GM12878 (cell line): ENCODE measurements around the gene BMPR1B. TPM values are rescaled to one million over a fixed set of nuclear protein-coding genes. Genes with fewer than 3 reads are reported as not detected.

Experiments used
- ATAC-seq: fragments of 200-7000 bp; cut with Tn5 transposase; 3 replicates; pipeline ENCODE4 v1.9.1; 2020; ENCODE audit warnings: mild to moderate bottlenecking, moderate library complexity
- BruUV-seq: library from RNA; stranded (reverse); fragments of 400-500 nt; replicated peaks from 2 replicates; lab custom pipeline; 2021; lab: Mats Ljungman, UMichigan
- CTCF ChIA-PET: fragments of 300-600 bp; sonication (Branson Sonifier 250); formaldehyde crosslinking; extraction: SDS; loops from one replicate; lab custom pipeline; 2021; ENCODE audit warnings: inconsistent platforms; lab: Yijun Ruan, JAX
- POLR2A ChIA-PET: fragments of 350-600 bp; formaldehyde crosslinking; extraction: SDS; loops from one replicate; lab custom pipeline; 2021; ENCODE audit warnings: inconsistent platforms; lab: Charles Lee
- RAD21 ChIA-PET: fragments of 300-600 bp; sonication (Branson Sonifier 250); formaldehyde crosslinking; loops from one replicate; lab custom pipeline; 2023; ENCODE audit warnings: antibody characterized with exemption; ENCODE audit not compliant: unreplicated experiment; lab: Charles Lee
- SMC1A ChIA-PET: fragments of 300-600 bp; sonication (Branson Sonifier 250); formaldehyde crosslinking; loops from one replicate; lab custom pipeline; 2023; ENCODE audit not compliant: unreplicated experiment, uncharacterized antibody; lab: Charles Lee
- DNase-seq: peaks from one replicate; pipeline ENCODE4 v3.0.0-alpha.2; 2011; ENCODE audit warnings: low read depth, low spot score
- FAIRE-seq: peaks from 3 replicates; lab custom pipeline; 2011; peaks lifted over from hg19 to GRCh38; lab: Jason Lieb, UNC
- H2AFZ ChIP-seq: 2 replicates; pipeline ENCODE4 v1.6.0; 2011; ENCODE audit warnings: low read depth, low read length, control low read depth; ENCODE audit not compliant: control insufficient read depth
- H3K27ac ChIP-seq: 2 replicates; pipeline ENCODE4 v1.5.1; 2011; ENCODE audit warnings: control low read depth; ENCODE audit not compliant: control insufficient read depth, insufficient read depth
- H3K27me3 ChIP-seq, 2 experiments: replicated peaks in 1 of 2; 2 replicates each; pipeline versions ENCODE4 v1.6.0 to v1.6.1; 2011; ENCODE audit warnings: low read length in 1 of 2; ENCODE audit not compliant: control insufficient read depth in 2 of 2, insufficient read depth in 2 of 2
- H3K36me3 ChIP-seq, 2 experiments: 2 replicates each; pipeline ENCODE4 v1.5.1; 2011; ENCODE audit warnings: low read length in 1 of 2; ENCODE audit not compliant: control insufficient read depth in 2 of 2, insufficient read depth in 2 of 2
- H3K4me1 ChIP-seq: 2 replicates; pipeline ENCODE4 v1.6.1; 2011; ENCODE audit warnings: mild to moderate bottlenecking, low read length, moderate library complexity, mixed read lengths; ENCODE audit not compliant: control insufficient read depth, insufficient read depth
- H3K4me2 ChIP-seq: 2 replicates; pipeline ENCODE4 v1.6.0; 2011; ENCODE audit warnings: control low read depth; ENCODE audit not compliant: control insufficient read depth, insufficient read depth
- H3K4me3 ChIP-seq: fragments of 200-600 bp; sonication (generic); 2 replicates; pipeline ENCODE4 v1.5.1; 2016
- H3K79me2 ChIP-seq: 2 replicates; pipeline ENCODE4 v1.6.0; 2011; ENCODE audit warnings: low read length; ENCODE audit not compliant: control insufficient read depth, insufficient read depth
- H3K9ac ChIP-seq: 2 replicates; pipeline ENCODE4 v1.8.0; 2011; ENCODE audit warnings: low read length, control low read depth, mixed read lengths; ENCODE audit not compliant: control insufficient read depth, insufficient read depth
- H3K9me3 ChIP-seq: replicated peaks from 3 replicates; pipeline ENCODE4 v1.5.1; 2011; ENCODE audit warnings: mild to moderate bottlenecking, low read length; ENCODE audit not compliant: control insufficient read depth, insufficient read depth
- H4K20me1 ChIP-seq: 2 replicates; pipeline ENCODE4 v1.6.0; 2011; ENCODE audit not compliant: control insufficient read depth, insufficient read depth
- BCL11A ChIP-seq: IDR thresholded peaks from 2 replicates; pipeline ENCODE4 v1.6.1; 2011; ENCODE audit warnings: low read depth, low read length
- CREM ChIP-seq: IDR thresholded peaks from 2 replicates; pipeline ENCODE4 v1.6.1; 2014; ENCODE audit warnings: antibody characterized with exemption, low read depth
- DPF2 ChIP-seq: fragments of 450-650 bp; IDR thresholded peaks from 2 replicates; pipeline ENCODE4 v1.6.1; 2017; ENCODE audit warnings: mild to moderate bottlenecking
- GATAD2B ChIP-seq: fragments of 450-650 bp; conservative IDR thresholded peaks from 2 replicates; pipeline ENCODE4 v1.6.1; 2017; ENCODE audit warnings: low read depth, mild to moderate bottlenecking, moderate library complexity
- HDAC2 ChIP-seq: fragments of 200-600 bp; sonication (generic); IDR thresholded peaks from 2 replicates; pipeline ENCODE4 v1.6.1; 2017
- HDGF ChIP-seq: fragments of 450-650 bp; IDR thresholded peaks from 2 replicates; pipeline ENCODE4 v1.6.1; 2016; ENCODE audit warnings: antibody characterized with exemption
- MXI1 ChIP-seq: fragments of 150-350 bp; IDR thresholded peaks from 2 replicates; pipeline ENCODE4 v1.6.1; 2011; ENCODE audit warnings: low read depth, mild to moderate bottlenecking, inconsistent platforms, low read length, improper control_type of control experiment
- POLR2A ChIP-seq: IDR thresholded peaks from 2 replicates; pipeline ENCODE4 v1.6.1; 2011; ENCODE audit warnings: low read depth, mild to moderate bottlenecking, low read length
- POU2F2 ChIP-seq: IDR thresholded peaks from 3 replicates; pipeline ENCODE4 v1.6.1; 2011; ENCODE audit warnings: low read depth, mild to moderate bottlenecking, low read length, borderline replicate concordance
- SIN3A ChIP-seq: IDR thresholded peaks from 2 replicates; pipeline ENCODE4 v1.6.1; 2012; ENCODE audit warnings: low read depth, low read length, improper control_type of control experiment
- SRF ChIP-seq, 2 experiments: IDR thresholded peaks; 2 replicates each; pipeline ENCODE4 v1.6.1; 2011; ENCODE audit warnings: low read depth in 2 of 2, low read length in 2 of 2, mild to moderate bottlenecking in 1 of 2, moderate library complexity in 1 of 2
- WGBS: methylation state at CpG from one replicate; pipeline ENCODE4 v1.1.6; 2016; ENCODE audit warnings: low lambda C conversion rate; ENCODE audit not compliant: insufficient replicate concordance, insufficient coverage; ENCODE audit errors: missing lambda C conversion rate; 5-methylcytosine and 5-hydroxymethylcytosine counted together
- in situ Hi-C: fragments of 300-500 bp; cut with MboI; formaldehyde crosslinking; loops from 9 replicates; pipeline ENCODE4 v1.14.3; 2018; ENCODE audit warnings: mixed read lengths
- intact Hi-C: fragments of 100-400 bp; cut with micrococcal nuclease; formaldehyde crosslinking; loops from one replicate; pipeline ENCODE4 v1.14.2; 2022; ENCODE audit not compliant: unreplicated experiment
- polyA plus RNA-seq, 11 experiments: library from polyadenylated mRNA; depleted of rRNA in 4 of 11; unstranded in 6 of 11; stranded (reverse) in 5 of 11; fragments of >200 nt; fragmentation: Nextera tagmentation in 4 of 11; fragmentation: Illumina TruSeq in 1 of 11; extraction: Ambion mirVana in 4 of 11; extraction: Trizol in 1 of 11; gene quantifications; 1 replicate in 1 of 11; 2 replicates in 10 of 11; pipeline versions ENCODE4 v1.2.1 to v1.2.3, GENCODE V29; 2011 to 2016; ENCODE audit warnings: inconsistent platforms in 2 of 11, missing spikeins in 2 of 11, low read depth in 1 of 11
- total RNA-seq, 4 experiments: library from RNA; depleted of rRNA in 3 of 4; stranded (reverse); fragments of >200 nt in 3 of 4; fragmentation: Illumina TruSeq in 1 of 4; extraction: Trizol in 1 of 4; gene quantifications; 2 replicates each; pipeline versions ENCODE4 v1.2.1 to v1.2.3, GENCODE V29; 2013 to 2021
- TF ChIP-seq, protein P1 (sequence below): fragments of 450-650 bp; formaldehyde crosslinking; IDR thresholded peaks from 2 replicates; pipeline ENCODE4 v1.5.0; 2022; ENCODE audit warnings: mild to moderate bottlenecking, missing genetic modification characterization
- TF ChIP-seq, protein P2 (sequence below): IDR thresholded peaks from 2 replicates; pipeline ENCODE4 v1.6.1; 2011; ENCODE audit warnings: mild to moderate bottlenecking, low read depth, low read length, moderate library complexity; ENCODE audit not compliant: insufficient replicate concordance

The BMPR1B gene
- total and polyA plus RNA-seq, 10 of the 15 experiments (the other 5 are each of a cell fraction or from before 2014, with no cell fraction given) = not detected

DNA sequence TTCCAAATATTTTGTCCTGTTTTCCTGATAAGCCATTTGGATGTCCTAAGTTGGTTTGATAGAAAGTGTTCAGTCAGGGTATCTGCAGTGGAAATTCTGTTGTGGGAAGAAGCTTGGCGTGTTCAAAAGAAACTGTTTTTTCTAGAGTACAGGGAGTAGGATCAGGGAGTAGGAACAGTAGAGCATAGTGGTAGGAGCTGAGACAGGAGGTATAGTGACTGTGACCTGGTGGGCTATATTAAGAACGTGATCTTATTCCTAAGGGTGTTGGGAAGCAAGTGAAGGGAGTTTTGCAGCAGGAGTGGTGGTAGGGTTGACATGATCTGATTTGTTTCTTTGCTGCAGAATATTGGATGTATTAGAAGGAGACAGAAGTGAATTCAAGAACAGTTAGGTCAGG is 348.2 kb downstream of the BMPR1B start:
- BruUV-seq = no TSS peak
- Histone ChIP-seq H3K36me3 (no peaks in the 10 kb centered on the region), H3K79me2 (no peaks in the 10 kb centered on the region), H3K27ac (no peak overlapping the region), H3K27me3 (no peaks in the 10 kb centered on the region), H3K4me1 (no peaks in the 10 kb centered on the region), H3K9me3 (no peaks in the 10 kb centered on the region), H3K4me3 (no peak overlapping the region), H3K9ac (no peak overlapping the region), H2AFZ (no peak overlapping the region), H4K20me1 (no peaks in the 10 kb centered on the region), H3K4me2 (no peak overlapping the region)
- ChIA-PET POLR2A (no interaction called here), CTCF (interaction anchor here (1.3 to 1.5 kb wide), 2 partner anchors 12 to 13 kb away, joined by 5 read pairs; no protein-coding TSS in a partner anchor), SMC1A (interaction anchor here (0.6 to 1.0 kb wide), 3 partner anchors 15 to 1229 kb away, joined by 3 to 4 read pairs (median 4); no protein-coding TSS in a partner anchor), RAD21 (no interaction called here)
- no peak for TF ChIP-seq MXI1
- DNase-seq (no peak), FAIRE-seq (no peak), ATAC-seq (no peak)
- WGBS = 0% methylated on average over 2 of the region's 2 CpGs
- in situ Hi-C loops (no loop called here), intact Hi-C loops (no loop called here)

DNA sequence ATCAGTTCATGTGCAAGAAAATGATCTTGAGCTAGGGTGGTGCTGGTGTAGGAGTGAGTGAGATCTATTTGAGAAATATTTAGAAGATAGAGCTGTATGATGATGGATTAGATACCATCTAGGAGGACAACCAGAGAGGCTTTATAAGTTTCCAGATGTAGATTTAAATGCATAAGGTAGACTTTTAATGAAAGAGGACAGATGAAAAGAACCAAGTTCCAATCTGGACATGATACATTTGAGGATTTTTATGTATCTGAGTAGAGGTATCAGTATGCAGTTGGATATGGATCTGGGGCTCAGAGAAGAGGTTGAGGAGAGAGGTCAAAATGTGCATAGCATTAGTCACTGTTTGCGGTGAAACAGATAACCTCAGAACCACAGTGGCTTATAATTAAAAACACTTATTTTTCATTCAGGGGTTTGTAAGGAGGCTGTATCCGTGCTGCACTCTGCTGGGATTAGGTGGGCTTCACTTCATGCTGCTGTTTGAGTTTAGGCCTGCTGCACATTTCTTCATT is 348.7 kb downstream of the BMPR1B start:
- no peak overlapping the region for H3K27ac ChIP-seq
- H3K27me3 ChIP-seq = no peaks in the 10 kb centered on the region
- H3K79me2 ChIP-seq = no peaks in the 10 kb centered on the region
- WGBS = 50% methylated on average over 2 of the region's 2 CpGs
- H3K36me3 ChIP-seq = no peaks in the 10 kb centered on the region
- no TSS peak for BruUV-seq
- ChIA-PET SMC1A (no interaction called here), CTCF (no interaction called here), POLR2A (no interaction called here), RAD21 (no interaction called here)
- H3K4me2 ChIP-seq = no peak overlapping the region
- no peaks in the 10 kb centered on the region for H3K9me3 ChIP-seq
- H3K4me3 ChIP-seq = no peak overlapping the region
- FAIRE-seq (no peak), ATAC-seq (no peak), DNase-seq (no peak)
- intact Hi-C loops (no loop called here), in situ Hi-C loops (no loop called here)
- H3K9ac ChIP-seq = no peak overlapping the region
- no peaks in the 10 kb centered on the region for H4K20me1 ChIP-seq
- H3K4me1 ChIP-seq = no peaks in the 10 kb centered on the region
- no peak overlapping the region for H2AFZ ChIP-seq
- TF ChIP-seq, protein P1, sequence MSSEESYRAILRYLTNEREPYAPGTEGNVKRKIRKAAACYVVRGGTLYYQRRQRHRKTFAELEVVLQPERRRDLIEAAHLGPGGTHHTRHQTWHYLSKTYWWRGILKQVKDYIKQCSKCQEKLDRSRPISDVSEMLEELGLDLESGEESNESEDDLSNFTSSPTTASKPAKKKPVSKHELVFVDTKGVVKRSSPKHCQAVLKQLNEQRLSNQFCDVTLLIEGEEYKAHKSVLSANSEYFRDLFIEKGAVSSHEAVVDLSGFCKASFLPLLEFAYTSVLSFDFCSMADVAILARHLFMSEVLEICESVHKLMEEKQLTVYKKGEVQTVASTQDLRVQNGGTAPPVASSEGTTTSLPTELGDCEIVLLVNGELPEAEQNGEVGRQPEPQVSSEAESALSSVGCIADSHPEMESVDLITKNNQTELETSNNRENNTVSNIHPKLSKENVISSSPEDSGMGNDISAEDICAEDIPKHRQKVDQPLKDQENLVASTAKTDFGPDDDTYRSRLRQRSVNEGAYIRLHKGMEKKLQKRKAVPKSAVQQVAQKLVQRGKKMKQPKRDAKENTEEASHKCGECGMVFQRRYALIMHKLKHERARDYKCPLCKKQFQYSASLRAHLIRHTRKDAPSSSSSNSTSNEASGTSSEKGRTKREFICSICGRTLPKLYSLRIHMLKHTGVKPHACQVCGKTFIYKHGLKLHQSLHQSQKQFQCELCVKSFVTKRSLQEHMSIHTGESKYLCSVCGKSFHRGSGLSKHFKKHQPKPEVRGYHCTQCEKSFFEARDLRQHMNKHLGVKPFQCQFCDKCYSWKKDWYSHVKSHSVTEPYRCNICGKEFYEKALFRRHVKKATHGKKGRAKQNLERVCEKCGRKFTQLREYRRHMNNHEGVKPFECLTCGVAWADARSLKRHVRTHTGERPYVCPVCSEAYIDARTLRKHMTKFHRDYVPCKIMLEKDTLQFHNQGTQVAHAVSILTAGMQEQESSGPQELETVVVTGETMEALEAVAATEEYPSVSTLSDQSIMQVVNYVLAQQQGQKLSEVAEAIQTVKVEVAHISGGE = no peak
- TF ChIP-seq SIN3A (no peak), SRF (IDR thresholded peaks at IDR 0.05; ENCODE audit: low read depth in 2 of 2, low read length in 2 of 2) (no peak), POLR2A (no peak), BCL11A (no peak), CREM (no peak), DPF2 (no peak), POU2F2 (no peak), HDAC2 (no peak), GATAD2B (no peak), HDGF (no peak)
- TF ChIP-seq, protein P2, sequence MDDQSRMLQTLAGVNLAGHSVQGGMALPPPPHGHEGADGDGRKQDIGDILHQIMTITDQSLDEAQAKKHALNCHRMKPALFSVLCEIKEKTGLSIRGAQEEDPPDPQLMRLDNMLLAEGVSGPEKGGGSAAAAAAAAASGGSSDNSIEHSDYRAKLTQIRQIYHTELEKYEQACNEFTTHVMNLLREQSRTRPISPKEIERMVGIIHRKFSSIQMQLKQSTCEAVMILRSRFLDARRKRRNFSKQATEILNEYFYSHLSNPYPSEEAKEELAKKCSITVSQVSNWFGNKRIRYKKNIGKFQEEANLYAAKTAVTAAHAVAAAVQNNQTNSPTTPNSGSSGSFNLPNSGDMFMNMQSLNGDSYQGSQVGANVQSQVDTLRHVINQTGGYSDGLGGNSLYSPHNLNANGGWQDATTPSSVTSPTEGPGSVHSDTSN = no peak
